IMR-90 (cell line): ENCODE results near the gene MRE11.

Experiments
- BHLHE40 ChIP-seq: fragments of 150-350 bp; IDR thresholded peaks from 2 replicates; pipeline ENCODE4 v1.6.1; 2016; ENCODE audit warnings: mild to moderate bottlenecking, low read depth, low read length
- RAD21 ChIP-seq: IDR thresholded peaks from 2 replicates; pipeline ENCODE4 v1.6.1; 2012; ENCODE audit warnings: low read length, improper control_type of control experiment
- TF ChIP-seq, protein P1 (sequence below): conservative IDR thresholded peaks from 2 replicates; pipeline ENCODE4 v1.5.1; 2012; ENCODE audit warnings: mild to moderate bottlenecking, low read depth, low read length, improper control_type of control experiment

DNA sequence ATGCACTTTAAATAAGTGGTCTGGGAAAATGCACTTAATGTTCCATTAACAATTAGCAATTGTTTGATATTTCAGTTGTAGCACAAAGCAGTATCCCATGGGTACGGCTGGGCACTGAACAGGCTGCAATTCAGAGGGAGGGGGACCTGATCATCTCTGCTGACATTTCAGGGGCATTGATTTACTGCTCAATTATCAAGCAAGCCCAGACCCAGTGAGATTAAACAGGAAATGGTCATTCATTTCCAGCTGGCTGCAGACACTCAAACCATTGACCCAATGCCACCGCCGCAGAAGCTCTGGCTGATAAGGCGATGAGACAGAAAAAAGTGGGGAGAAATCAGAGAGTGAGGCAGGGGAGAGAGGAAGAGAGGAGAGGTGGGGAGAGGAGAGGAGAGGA is 93.6 kb downstream of the MRE11 start:
- TF ChIP-seq, protein P1, sequence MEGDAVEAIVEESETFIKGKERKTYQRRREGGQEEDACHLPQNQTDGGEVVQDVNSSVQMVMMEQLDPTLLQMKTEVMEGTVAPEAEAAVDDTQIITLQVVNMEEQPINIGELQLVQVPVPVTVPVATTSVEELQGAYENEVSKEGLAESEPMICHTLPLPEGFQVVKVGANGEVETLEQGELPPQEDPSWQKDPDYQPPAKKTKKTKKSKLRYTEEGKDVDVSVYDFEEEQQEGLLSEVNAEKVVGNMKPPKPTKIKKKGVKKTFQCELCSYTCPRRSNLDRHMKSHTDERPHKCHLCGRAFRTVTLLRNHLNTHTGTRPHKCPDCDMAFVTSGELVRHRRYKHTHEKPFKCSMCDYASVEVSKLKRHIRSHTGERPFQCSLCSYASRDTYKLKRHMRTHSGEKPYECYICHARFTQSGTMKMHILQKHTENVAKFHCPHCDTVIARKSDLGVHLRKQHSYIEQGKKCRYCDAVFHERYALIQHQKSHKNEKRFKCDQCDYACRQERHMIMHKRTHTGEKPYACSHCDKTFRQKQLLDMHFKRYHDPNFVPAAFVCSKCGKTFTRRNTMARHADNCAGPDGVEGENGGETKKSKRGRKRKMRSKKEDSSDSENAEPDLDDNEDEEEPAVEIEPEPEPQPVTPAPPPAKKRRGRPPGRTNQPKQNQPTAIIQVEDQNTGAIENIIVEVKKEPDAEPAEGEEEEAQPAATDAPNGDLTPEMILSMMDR, result no peak
- no peak for TF ChIP-seq BHLHE40
- no peak for TF ChIP-seq RAD21
